NCI-H2107 (cell line): ENCODE data around the gene UCP3.

Experiments
- DNase-seq: peaks from one replicate; lab custom pipeline; 2025; lab: John Stamatoyannopoulos, UW

Gene UCP3

GRCh38 chr11:74008373-74009229, at the start of gene UCP3:
Gene UCP3 (minus strand): TSS chr11:74009085. CDS start chr11:74007042, 2,043 bp downstream.
- no peak for DNase-seq

- no peak for DNase-seq
Observed at GRCh38 chr11:74057249-74058151, 48.6 kb upstream of the UCP3 start.

- DNase-seq, result no peak
Observed at GRCh38 chr11:74055938-74056337, 47.1 kb upstream of the UCP3 start.

GRCh38 chr11:74050465-74050864, 41.6 kb upstream of the UCP3 start:
- no peak for DNase-seq

- no peak for DNase-seq
Observed at GRCh38 chr11:74048993-74049392, 40.1 kb upstream of the UCP3 start.

GRCh38 chr11:74044538-74044937, 35.7 kb upstream of the UCP3 start:
- no peak for DNase-seq

- no peak for DNase-seq
Observed at GRCh38 chr11:74043450-74043849, 34.6 kb upstream of the UCP3 start.

- no peak for DNase-seq
Observed at GRCh38 chr11:74037309-74037708, 28.4 kb upstream of the UCP3 start.

GRCh38 chr11:74035264-74035663, 26.4 kb upstream of the UCP3 start:
- no peak for DNase-seq

GRCh38 chr11:74033046-74033445, 24.2 kb upstream of the UCP3 start:
- no peak for DNase-seq

- DNase-seq, result no peak
Observed at GRCh38 chr11:74030723-74031676, 22.1 kb upstream of the UCP3 start.

- DNase-seq, result no peak
Observed at GRCh38 chr11:74025467-74026166, 16.7 kb upstream of the UCP3 start.

- DNase-seq, result no peak
Observed at GRCh38 chr11:74024261-74025029, 15.6 kb upstream of the UCP3 start.

- no peak for DNase-seq
Observed at GRCh38 chr11:74023276-74023675, 14.4 kb upstream of the UCP3 start.

GRCh38 chr11:74022546-74022945, 13.7 kb upstream of the UCP3 start:
- DNase-seq, result no peak

- DNase-seq, result no peak
Observed at GRCh38 chr11:74021998-74022397, 13.1 kb upstream of the UCP3 start.

- DNase-seq, result no peak
Observed at GRCh38 chr11:74020539-74020938, 11.7 kb upstream of the UCP3 start.

- no peak for DNase-seq
Observed at GRCh38 chr11:74019860-74020259, 11.0 kb upstream of the UCP3 start.

GRCh38 chr11:74019104-74019738, 10.3 kb upstream of the UCP3 start:
- no peak for DNase-seq
